A673 (cell line): ENCODE data around the gene STXBP5. TPM values are rescaled to one million over a fixed set of nuclear protein-coding genes. Genes with fewer than 3 reads are reported as not detected.

Experiments
- BruUV-seq: library from RNA; stranded (reverse); fragments of 400-500 nt; replicated peaks from 2 replicates; lab custom pipeline; 2021; lab: Mats Ljungman, UMichigan
- CTCF ChIA-PET: fragments of 300-600 bp; sonication (Branson Sonifier 250); formaldehyde crosslinking; loops from one replicate; lab custom pipeline; 2022; ENCODE audit warnings: antibody characterized with exemption; lab: Charles Lee
- POLR2A ChIA-PET: fragments of 300-600 bp; sonication (Branson Sonifier 250); formaldehyde crosslinking; loops from one replicate; lab custom pipeline; 2022; ENCODE audit warnings: antibody characterized with exemption; ENCODE audit not compliant: low non-redundant PET; lab: Charles Lee
- DNase-seq: peaks from one replicate; pipeline ENCODE4 v3.0.0-alpha.2; 2015; ENCODE audit warnings: low spot score
- H3K27ac ChIP-seq: fragments of 200-600 bp; sonication (generic); 2 replicates; pipeline ENCODE4 v1.5.1; 2016; ENCODE audit warnings: mixed run types, low read depth, mild to moderate bottlenecking, mixed read lengths, antibody characterized with exemption, low read length; ENCODE audit not compliant: poor library complexity, severe bottlenecking
- H3K27me3 ChIP-seq: fragments of 200-600 bp; sonication (generic); replicated peaks from 2 replicates; pipeline ENCODE4 v1.6.1; 2017; ENCODE audit warnings: mixed run types, low read depth, mild to moderate bottlenecking, mixed read lengths, antibody characterized with exemption, low read length; ENCODE audit not compliant: insufficient read depth, poor library complexity
- H3K36me3 ChIP-seq: fragments of 200-600 bp; sonication (generic); 2 replicates; pipeline ENCODE4 v1.6.1; 2016; ENCODE audit warnings: mixed run types, mild to moderate bottlenecking, mixed read lengths, antibody characterized with exemption, low read length; ENCODE audit not compliant: insufficient read depth, poor library complexity, severe bottlenecking
- H3K4me1 ChIP-seq: fragments of 200-600 bp; sonication (generic); 2 replicates; pipeline ENCODE4 v1.6.1; 2017; ENCODE audit warnings: mixed run types, mild to moderate bottlenecking, mixed read lengths, antibody characterized with exemption, low read length; ENCODE audit not compliant: insufficient read depth, poor library complexity, severe bottlenecking
- H3K4me3 ChIP-seq: fragments of 200-600 bp; sonication (generic); 2 replicates; pipeline ENCODE4 v1.5.1; 2016; ENCODE audit warnings: low read depth, mixed run types, mild to moderate bottlenecking, mixed read lengths, low read length; ENCODE audit not compliant: poor library complexity, severe bottlenecking
- H3K9me3 ChIP-seq: fragments of 200-600 bp; sonication (generic); 2 replicates; pipeline ENCODE4 v1.6.1; 2016; ENCODE audit warnings: mixed run types, low read depth, mild to moderate bottlenecking, mixed read lengths, antibody characterized with exemption, low read length; ENCODE audit not compliant: poor library complexity, severe bottlenecking
- CTCF ChIP-seq: fragments of 300-800, 200-600 bp; sonication (generic); conservative IDR thresholded peaks from 2 replicates; pipeline ENCODE4 v1.5.1; 2017; ENCODE audit warnings: low read depth, mild to moderate bottlenecking, antibody characterized with exemption, low read length, moderate library complexity, mixed read lengths
- EZH2 ChIP-seq: fragments of 200-600 bp; sonication (generic); IDR thresholded peaks from 2 replicates; pipeline ENCODE4 v1.6.1; 2017; ENCODE audit warnings: borderline replicate concordance, low read depth, mild to moderate bottlenecking, mixed read lengths, antibody characterized with exemption, low read length; ENCODE audit not compliant: poor library complexity, severe bottlenecking
- intact Hi-C: fragments of 100-400 bp; cut with micrococcal nuclease; formaldehyde crosslinking; loops from one replicate; pipeline ENCODE4 v1.10.0; 2022; ENCODE audit not compliant: unreplicated experiment
- total RNA-seq: library from RNA; stranded (reverse); gene quantifications from 2 replicates; pipeline ENCODE4 v1.2.3, GENCODE V29; 2021

The STXBP5 gene
- total RNA-seq, 1 experiment from 2014 or later, result 14.5 TPM

- no peaks in the 10 kb centered on the region for H3K36me3 ChIP-seq
- no peaks in the 10 kb centered on the region for H3K27me3 ChIP-seq
- ChIA-PET CTCF (no interaction called here), POLR2A (no interaction called here)
- H3K4me1 ChIP-seq, result no peaks in the 10 kb centered on the region
- intact Hi-C loops, result no loop called here
- H3K9me3 ChIP-seq, result no peaks in the 10 kb centered on the region
- no TSS peak for BruUV-seq
- no peak overlapping the region for H3K4me3 ChIP-seq
- TF ChIP-seq EZH2, result no peak
- no peak for TF ChIP-seq CTCF
- no peak overlapping the region for H3K27ac ChIP-seq
- DNase-seq, result no peak
Observed at GRCh38 chr6:147268254-147268653, 64.0 kb downstream of the STXBP5 start.

- Histone ChIP-seq H3K27ac (no peak overlapping the region), H3K9me3 (no peaks in the 10 kb centered on the region), H3K36me3 (no peaks in the 10 kb centered on the region), H3K4me3 (no peak overlapping the region), H3K4me1 (no peaks in the 10 kb centered on the region), H3K27me3 (no peaks in the 10 kb centered on the region)
- no peak for DNase-seq
- ChIA-PET CTCF (no interaction called here), POLR2A (interaction anchor here (0.7 kb wide), 1 partner anchor 332 kb away, joined by 17 read pairs; no protein-coding TSS in a partner anchor)
- BruUV-seq, result no TSS peak
- TF ChIP-seq EZH2 (no peak), CTCF (no peak)
- intact Hi-C loops, result no loop called here
Observed at GRCh38 chr6:147274012-147274411, 69.8 kb downstream of the STXBP5 start.

- POLR2A ChIA-PET, result no interaction called here
Observed at GRCh38 chr6:147274776-147275175, 70.6 kb downstream of the STXBP5 start.

More at GRCh38 chr6:147274776-147275175, 70.6 kb downstream of the STXBP5 start:
- CTCF ChIA-PET, result no interaction called here
- intact Hi-C loops, result no loop called here
- Histone ChIP-seq H3K4me3 (no peak overlapping the region), H3K4me1 (no peaks in the 10 kb centered on the region), H3K36me3 (no peaks in the 10 kb centered on the region), H3K27ac (no peak overlapping the region), H3K27me3 (no peaks in the 10 kb centered on the region), H3K9me3 (no peaks in the 10 kb centered on the region)
- no peak for DNase-seq
- BruUV-seq, result no TSS peak
- no peak for TF ChIP-seq CTCF
- TF ChIP-seq EZH2, result no peak
